Esophagus squamous epithelium (tissue), 4 donors: ENCODE data around the gene VWDE.

Experiments
- POLR2A ChIP-seq, 4 donors: fragments of 450-650 bp; IDR thresholded peaks; one replicate each; pipeline ENCODE4 v1.6.1; 2017; ENCODE audit warnings: antibody characterized with exemption in 4 of 4, mild to moderate bottlenecking in 4 of 4, moderate library complexity in 3 of 4
- TF ChIP-seq, protein P1 (sequence below), 6 experiments: fragments of 450-650 bp in 4 of 6; fragments of 200-600 bp in 2 of 6; sonication (generic) in 2 of 6; IDR thresholded peaks; one replicate each; pipeline ENCODE4 v1.5.1; 2016 to 2019; ENCODE audit warnings: antibody characterized with exemption in 6 of 6, mild to moderate bottlenecking in 4 of 6, moderate library complexity in 4 of 6

DNA sequence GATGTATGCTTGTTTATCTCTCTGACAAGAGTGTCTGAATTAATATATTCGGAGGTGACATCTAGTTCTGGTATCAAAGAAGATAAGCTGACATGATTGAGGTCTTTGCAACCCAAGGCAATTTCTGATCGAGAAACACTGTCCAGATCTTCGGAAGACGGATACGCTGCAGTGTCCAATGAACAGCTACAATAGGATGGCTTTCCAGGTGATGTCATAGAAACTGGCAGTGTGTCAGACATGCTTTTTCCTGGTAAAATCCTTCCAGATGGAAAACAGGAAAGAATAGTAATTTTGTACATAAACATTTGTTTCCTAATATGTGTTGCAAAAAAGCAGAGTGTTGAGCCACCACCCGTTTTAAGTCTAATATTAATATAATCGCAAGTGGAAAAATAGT lies 33.4 kb downstream of the VWDE start:
- TF ChIP-seq POLR2A (IDR thresholded peaks at IDR 0.05) = no peak
- TF ChIP-seq, protein P1, sequence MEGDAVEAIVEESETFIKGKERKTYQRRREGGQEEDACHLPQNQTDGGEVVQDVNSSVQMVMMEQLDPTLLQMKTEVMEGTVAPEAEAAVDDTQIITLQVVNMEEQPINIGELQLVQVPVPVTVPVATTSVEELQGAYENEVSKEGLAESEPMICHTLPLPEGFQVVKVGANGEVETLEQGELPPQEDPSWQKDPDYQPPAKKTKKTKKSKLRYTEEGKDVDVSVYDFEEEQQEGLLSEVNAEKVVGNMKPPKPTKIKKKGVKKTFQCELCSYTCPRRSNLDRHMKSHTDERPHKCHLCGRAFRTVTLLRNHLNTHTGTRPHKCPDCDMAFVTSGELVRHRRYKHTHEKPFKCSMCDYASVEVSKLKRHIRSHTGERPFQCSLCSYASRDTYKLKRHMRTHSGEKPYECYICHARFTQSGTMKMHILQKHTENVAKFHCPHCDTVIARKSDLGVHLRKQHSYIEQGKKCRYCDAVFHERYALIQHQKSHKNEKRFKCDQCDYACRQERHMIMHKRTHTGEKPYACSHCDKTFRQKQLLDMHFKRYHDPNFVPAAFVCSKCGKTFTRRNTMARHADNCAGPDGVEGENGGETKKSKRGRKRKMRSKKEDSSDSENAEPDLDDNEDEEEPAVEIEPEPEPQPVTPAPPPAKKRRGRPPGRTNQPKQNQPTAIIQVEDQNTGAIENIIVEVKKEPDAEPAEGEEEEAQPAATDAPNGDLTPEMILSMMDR (IDR thresholded peaks at IDR 0.05) = no peak
